HG02870 (cell line): ENCODE data around the gene CREB3L2.
"Not testable (repeated sequence)": the region's sequence is repeated elsewhere in the genome, so short reads cannot be mapped to it uniquely, and the experiment has no call there.

Experiments
- ATAC-seq: cut with Tn5 transposase; IDR thresholded peaks from one replicate; pipeline ENCODE4 v1.9.1; 2021; ENCODE audit warnings: mild to moderate bottlenecking, moderate library complexity; ENCODE audit not compliant: unreplicated experiment

CREB3L2 gene

GRCh38 chr7:138001529-138002095 lies at the start of gene CREB3L2:
Gene CREB3L2, minus strand, starts transcription at chr7:138002086. Its CDS starts 381 bp downstream, at chr7:138001705.
- ATAC-seq = peak; percentile 22

GRCh38 chr7:138049505-138050116 lies 47.7 kb upstream of the CREB3L2 start:
- ATAC-seq = no peak

GRCh38 chr7:138047907-138048306 lies 46.0 kb upstream of the CREB3L2 start:
- ATAC-seq = no peak

GRCh38 chr7:138044897-138045296 lies 43.0 kb upstream of the CREB3L2 start:
- no peak for ATAC-seq

- not testable (repeated sequence) for ATAC-seq
Measured at GRCh38 chr7:138040063-138040462, 38.2 kb upstream of the CREB3L2 start.

GRCh38 chr7:138036135-138036534 lies 34.2 kb upstream of the CREB3L2 start:
- ATAC-seq = no peak

- no peak for ATAC-seq
Measured at GRCh38 chr7:138033241-138033640, 31.4 kb upstream of the CREB3L2 start.

- no peak for ATAC-seq
Measured at GRCh38 chr7:138032770-138033169, 30.9 kb upstream of the CREB3L2 start.

- ATAC-seq = peak; percentile 70
Measured at GRCh38 chr7:138032186-138032585, 30.3 kb upstream of the CREB3L2 start.

- ATAC-seq = no peak
Measured at GRCh38 chr7:138030679-138031351, 28.9 kb upstream of the CREB3L2 start.

GRCh38 chr7:138029941-138030340 lies 28.1 kb upstream of the CREB3L2 start:
- ATAC-seq = no peak

GRCh38 chr7:138029126-138029525 lies 27.2 kb upstream of the CREB3L2 start:
- no peak for ATAC-seq

- ATAC-seq = no peak
Measured at GRCh38 chr7:138027100-138027499, 25.2 kb upstream of the CREB3L2 start.

- no peak for ATAC-seq
Measured at GRCh38 chr7:138025215-138026186, 23.6 kb upstream of the CREB3L2 start.

- ATAC-seq = no peak
Measured at GRCh38 chr7:138024765-138025164, 22.9 kb upstream of the CREB3L2 start.

- no peak for ATAC-seq
Measured at GRCh38 chr7:138024343-138024691, 22.4 kb upstream of the CREB3L2 start.

GRCh38 chr7:138023618-138024342 lies 21.9 kb upstream of the CREB3L2 start:
- peak; percentile 80 for ATAC-seq

- ATAC-seq = no peak
Measured at GRCh38 chr7:138021889-138022288, 20.0 kb upstream of the CREB3L2 start.

- ATAC-seq = no peak
Measured at GRCh38 chr7:138017992-138018391, 16.1 kb upstream of the CREB3L2 start.

GRCh38 chr7:138015096-138015495 lies 13.2 kb upstream of the CREB3L2 start:
- no peak for ATAC-seq

- no peak for ATAC-seq
Measured at GRCh38 chr7:138014686-138015085, 12.8 kb upstream of the CREB3L2 start.
